Transverse colon (tissue), 4 donors: ENCODE data around the gene LIPF. TPM values are rescaled to one million over a fixed set of nuclear protein-coding genes. Genes with fewer than 3 reads are reported as not detected.

Experiments used
- DNase-seq: peaks from one replicate; pipeline ENCODE4 v3.0.0-alpha.2; 2019
- H3K27ac ChIP-seq, 4 donors: fragments of 200-600 bp; sonication (generic); 2 replicates each; pipeline ENCODE4 v1.5.1; 2016 to 2018; ENCODE audit warnings: inconsistent platforms in 4 of 4
- H3K27me3 ChIP-seq: fragments of 200-600 bp; sonication (generic); 2 replicates; pipeline ENCODE4 v1.5.1; 2017; ENCODE audit warnings: inconsistent platforms
- H3K36me3 ChIP-seq, 4 donors: fragments of 200-600 bp; sonication (generic); 2 replicates each; pipeline ENCODE4 v1.5.1; 2017 to 2019; ENCODE audit warnings: inconsistent platforms in 4 of 4
- H3K4me1 ChIP-seq, 4 donors: fragments of 200-600 bp; sonication (generic); 2 replicates each; pipeline ENCODE4 v1.5.1; 2017 to 2020; ENCODE audit warnings: inconsistent platforms in 4 of 4
- H3K4me3 ChIP-seq, 4 donors: fragments of 200-600 bp; sonication (generic); 1 replicate in 1 of 4; 2 replicates in 3 of 4; pipeline versions ENCODE4 v1.5.1 to v1.6.1; 2017 to 2019; ENCODE audit warnings: inconsistent platforms in 4 of 4
- H3K9me3 ChIP-seq, 2 donors: fragments of 200-600 bp; sonication (generic); 2 replicates each; pipeline ENCODE4 v1.5.1; 2017 to 2019; ENCODE audit warnings: inconsistent platforms in 2 of 2
- CTCF ChIP-seq, 5 experiments: fragments of 200-600 bp in 3 of 5; fragments of 450-650 bp in 2 of 5; sonication (generic) in 3 of 5; IDR thresholded peaks; 1 replicate in 2 of 5; 2 replicates in 3 of 5; pipeline ENCODE4 v1.5.1; 2016 to 2017; ENCODE audit warnings: antibody characterized with exemption in 5 of 5, inconsistent platforms in 3 of 5, mild to moderate bottlenecking in 2 of 5, moderate library complexity in 1 of 5
- EP300 ChIP-seq: sonication (generic); formaldehyde crosslinking; IDR thresholded peaks from one replicate; pipeline ENCODE4 v1.6.1; 2017; ENCODE audit warnings: antibody characterized with exemption, low read depth
- POLR2A ChIP-seq: fragments of 450-650 bp; IDR thresholded peaks from one replicate; pipeline ENCODE4 v1.6.1; 2016; ENCODE audit warnings: antibody characterized with exemption, mild to moderate bottlenecking, moderate library complexity
- POLR2AphosphoS5 ChIP-seq, 3 donors: sonication (generic); formaldehyde crosslinking; IDR thresholded peaks; one replicate each; pipeline ENCODE4 v1.6.1; 2016; ENCODE audit warnings: antibody characterized with exemption in 3 of 3
- WGBS, 2 donors: methylation state at CpG; one replicate each; pipeline ENCODE4 v1.1.5; 2018; ENCODE audit warnings: low coverage in 1 of 2; 5-methylcytosine and 5-hydroxymethylcytosine counted together
- in situ Hi-C, 4 donors: fragments of 200-750 bp; cut with MboI; loops; one replicate each; pipeline versions ENCODE4 v1.15.0 to v1.15.1; 2017; ENCODE audit warnings: low sequenced_read_pairs in 3 of 4, low pct_ligation_motif_present in 1 of 4, low pct_unique_long_range_greater_than_20kb in 1 of 4
- intact Hi-C: fragments of 100-400 bp; cut with DNase I; formaldehyde crosslinking; loops from one replicate; pipeline ENCODE4 v1.15.1; 2023; ENCODE audit warnings: low total_unique reads
- total RNA-seq, 4 donors: library from RNA; depleted of rRNA; stranded (reverse); fragments of >200 nt; gene quantifications; one replicate each; pipeline ENCODE4 v1.1.0, GENCODE V29; 2016

LIPF gene
- total RNA-seq, 4 donors from 2014 or later: not detected

- H3K27me3 ChIP-seq: no peaks in the 10 kb centered on the region
- no peak for DNase-seq
- in situ Hi-C loops: no loop called here
- intact Hi-C loops: no loop called here
- no peak overlapping the region for H3K27ac ChIP-seq
- no peaks in the 10 kb centered on the region for H3K9me3 ChIP-seq
- H3K36me3 ChIP-seq: no peaks in the 10 kb centered on the region
- WGBS, 2 donors: 91 to 97% methylated on average over 2 of the region's 2 CpGs
- no peak overlapping the region for H3K4me3 ChIP-seq
- TF ChIP-seq POLR2AphosphoS5 (IDR thresholded peaks at IDR 0.05): no peak
- TF ChIP-seq POLR2A: no peak
- TF ChIP-seq EP300: no peak
- TF ChIP-seq CTCF (IDR thresholded peaks at IDR 0.05): no peak
- no peaks in the 10 kb centered on the region for H3K4me1 ChIP-seq
Measured at GRCh38 chr10:88652616-88653015, 11.6 kb upstream of the LIPF start.

DNA sequence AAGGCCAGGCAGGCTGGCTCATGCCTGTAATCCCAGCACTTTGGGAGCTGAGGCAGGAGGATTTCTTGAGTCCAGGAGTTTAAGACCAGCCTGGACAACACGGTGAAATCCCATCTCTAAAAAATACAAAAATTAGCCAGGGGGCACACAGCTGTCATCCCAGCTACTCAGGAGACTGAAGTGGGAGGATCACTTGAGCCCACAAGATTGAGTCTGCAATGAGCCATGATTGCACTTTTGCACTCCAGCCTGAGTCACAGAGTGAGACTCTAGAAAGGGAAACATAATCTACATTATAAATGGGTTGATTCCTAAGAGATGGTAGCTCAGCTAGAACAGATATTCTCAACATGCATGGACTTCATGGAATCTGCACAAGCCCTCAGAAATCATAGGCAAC is 6.3 kb upstream of the LIPF start:
- 78 to 80% methylated on average over 1 of the region's 1 CpG for whole genome bisulfite sequencing, 2 donors
- in situ Hi-C loops (no loop called here), intact Hi-C loops (no loop called here)
- DNase-seq: no peak
- H3K4me3 ChIP-seq: no peak overlapping the region
- no peaks in the 10 kb centered on the region for H3K27me3 ChIP-seq
- H3K4me1 ChIP-seq: peaks cover 0 to 5% (median 0%) of the 10 kb centered on the region in 4 donors
- no peak overlapping the region for H3K27ac ChIP-seq
- H3K9me3 ChIP-seq: no peaks in the 10 kb centered on the region
- no peaks in the 10 kb centered on the region for H3K36me3 ChIP-seq
- TF ChIP-seq EP300: no peak
- no peak for TF ChIP-seq CTCF (IDR thresholded peaks at IDR 0.05)
- TF ChIP-seq POLR2AphosphoS5 (IDR thresholded peaks at IDR 0.05): no peak
- no peak for TF ChIP-seq POLR2A

DNA sequence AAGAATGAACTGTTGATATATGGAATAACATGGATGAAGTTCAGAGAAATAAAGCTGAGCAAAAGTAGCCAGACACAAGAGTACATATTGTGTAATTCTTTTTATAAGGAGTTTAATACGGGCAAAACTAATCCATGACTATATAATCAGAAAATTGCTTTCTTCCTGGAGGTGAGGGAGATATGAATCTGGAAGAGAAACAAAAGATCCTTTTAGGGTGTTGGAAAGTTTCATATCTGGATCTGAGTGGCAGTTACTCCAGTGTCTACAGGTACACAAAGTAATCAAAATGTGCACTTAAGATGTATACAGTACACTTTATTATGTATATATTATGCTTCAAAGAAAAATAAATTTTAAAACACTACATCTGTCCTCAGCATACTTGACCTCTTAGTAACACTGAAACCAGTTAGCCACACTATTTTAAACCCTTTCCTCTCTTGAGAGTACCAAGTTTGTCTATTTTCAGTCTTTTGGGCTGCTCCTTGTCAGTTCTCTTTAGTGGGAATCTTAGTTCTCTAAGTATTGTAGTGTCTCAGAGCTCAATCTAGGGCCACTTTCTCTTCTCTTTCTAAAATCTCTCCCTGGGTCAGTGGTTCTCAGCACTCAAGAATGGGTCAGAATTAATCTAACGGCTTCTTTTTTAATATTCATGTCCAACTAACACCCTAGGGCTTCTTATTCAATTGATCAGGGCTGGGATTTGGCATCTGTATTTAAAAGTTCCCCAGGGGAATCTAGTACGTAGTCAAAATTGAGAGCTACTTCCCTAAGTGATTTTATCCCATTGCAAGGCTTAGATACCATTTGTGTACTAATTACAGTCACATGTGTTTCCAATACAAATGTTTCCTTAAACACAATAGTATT is 4.3 kb upstream of the LIPF start:
- Histone ChIP-seq H3K36me3 (no peaks in the 10 kb centered on the region), H3K27me3 (no peaks in the 10 kb centered on the region), H3K9me3 (no peaks in the 10 kb centered on the region), H3K4me3 (no peak overlapping the region), H3K4me1 (peaks cover 0 to 5% (median 0%) of the 10 kb centered on the region in 4 donors), H3K27ac (no peak overlapping the region)
- no peak for DNase-seq
- WGBS, 2 donors: 61 to 73% methylated on average over 3 of the region's 3 CpGs
- intact Hi-C loops (loop anchor here (10.0 kb wide), 1 partner anchor 855 kb away; no protein-coding TSS in a partner anchor), in situ Hi-C loops (no loop called here)
- no peak for TF ChIP-seq POLR2A
- no peak for TF ChIP-seq EP300
- TF ChIP-seq POLR2AphosphoS5 (IDR thresholded peaks at IDR 0.05): no peak
- no peak for TF ChIP-seq CTCF (IDR thresholded peaks at IDR 0.05)

- WGBS, 2 donors: 17 to 42% methylated on average over 2 to 3 of the region's 3 CpGs
- H3K27me3 ChIP-seq: no peaks in the 10 kb centered on the region
- intact Hi-C loops (loop anchor here (10.0 kb wide), 1 partner anchor 856 kb away; no protein-coding TSS in a partner anchor), in situ Hi-C loops (no loop called here)
- H3K4me1 ChIP-seq: peaks cover 0 to 5% (median 0%) of the 10 kb centered on the region in 4 donors
- DNase-seq: no peak
- H3K4me3 ChIP-seq: no peak overlapping the region
- H3K36me3 ChIP-seq: no peaks in the 10 kb centered on the region
- no peak for TF ChIP-seq CTCF (IDR thresholded peaks at IDR 0.05)
- TF ChIP-seq POLR2A: no peak
- TF ChIP-seq POLR2AphosphoS5 (IDR thresholded peaks at IDR 0.05): no peak
- TF ChIP-seq EP300: no peak
- H3K27ac ChIP-seq: no peak overlapping the region
- H3K9me3 ChIP-seq: no peaks in the 10 kb centered on the region
Measured at GRCh38 chr10:88660598-88660884, 3.7 kb upstream of the LIPF start.
